Pons (tissue), 1 donor: ENCODE results near the gene MMD.
"Not testable (repeated sequence)": the region's sequence is repeated elsewhere in the genome, so short reads cannot be mapped to it uniquely, and the experiment has no call there.

Experiments used
- DNase-seq: peaks from one replicate; pipeline ENCODE4 v3.0.0-alpha.2; 2016; ENCODE audit warnings: low spot score

MMD gene

DNA sequence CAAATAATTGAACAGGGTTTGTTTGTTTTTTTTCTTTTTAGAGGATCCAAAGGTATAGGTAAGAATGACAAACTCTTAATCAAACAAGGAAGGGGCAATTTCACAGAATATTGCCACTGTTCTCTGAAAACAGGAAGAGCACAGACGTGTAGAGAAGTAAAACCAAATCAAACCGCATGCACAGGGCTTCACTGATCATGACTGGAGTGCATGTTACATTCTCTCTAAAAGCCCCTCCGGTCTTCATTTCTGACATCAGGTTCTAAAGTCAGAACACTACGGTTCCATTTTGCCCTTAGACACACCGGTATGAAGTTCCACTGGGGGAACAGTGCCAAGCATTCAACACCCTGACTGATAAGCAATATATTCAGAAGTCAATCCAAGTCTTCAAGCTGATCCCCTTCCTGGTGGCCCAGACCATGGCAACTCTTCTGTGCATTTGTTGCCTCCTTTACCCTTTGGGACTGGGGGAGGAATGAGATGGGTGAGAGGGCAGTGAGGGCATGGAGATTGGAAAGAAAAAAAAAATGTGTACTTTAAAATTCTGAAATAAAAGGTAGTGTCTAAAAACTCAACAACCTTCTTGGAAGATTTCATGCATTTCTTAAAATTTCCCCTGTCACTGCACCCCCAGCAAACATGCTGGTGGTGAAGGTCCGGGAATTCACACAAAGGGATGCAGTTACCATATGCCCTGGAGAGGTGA is 1.4 kb downstream of the MMD start:
- DNase-seq, result peak; percentile 73

DNA sequence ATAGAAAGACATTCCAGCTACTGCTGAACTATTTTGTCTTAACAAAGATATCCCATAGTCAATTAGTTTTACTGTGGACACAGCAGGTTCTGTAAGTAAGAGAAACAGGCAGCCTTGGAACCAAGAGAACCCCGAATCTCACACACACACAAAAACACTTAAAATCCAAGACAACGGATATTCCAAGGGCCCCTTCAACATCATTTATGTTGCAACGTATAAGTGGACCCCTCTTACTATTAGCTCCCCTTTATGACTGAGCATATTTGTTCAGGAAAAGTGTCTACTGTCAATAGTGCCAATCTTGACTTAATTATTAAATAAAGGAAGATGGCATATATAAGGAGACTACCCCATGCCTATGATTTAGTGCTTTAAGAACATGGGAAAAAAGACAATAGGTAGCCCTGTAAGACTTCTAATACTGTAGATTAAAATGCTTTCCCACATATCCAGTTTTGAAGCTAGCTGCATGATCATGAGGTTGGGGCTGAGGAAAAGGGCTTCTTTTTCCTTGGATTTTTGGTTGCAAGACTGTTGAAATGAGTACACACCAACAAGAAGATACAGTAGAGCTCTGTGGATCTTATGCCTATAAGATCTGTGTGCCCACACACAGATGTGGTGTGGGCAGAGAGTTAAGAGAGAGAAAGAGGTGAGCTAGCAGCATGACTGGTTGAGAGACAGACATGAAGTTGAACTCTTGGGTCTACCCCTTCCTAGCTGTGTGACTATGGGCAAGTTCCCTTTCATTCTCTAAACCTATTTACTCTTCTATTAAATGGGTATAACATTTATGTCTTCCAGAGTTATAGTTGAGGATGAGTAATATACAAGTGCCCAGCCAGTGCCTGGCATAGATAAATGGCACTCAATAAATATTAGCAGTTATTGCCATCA is 3.0 kb downstream of the MMD start:
- DNase-seq, result no peak

DNA sequence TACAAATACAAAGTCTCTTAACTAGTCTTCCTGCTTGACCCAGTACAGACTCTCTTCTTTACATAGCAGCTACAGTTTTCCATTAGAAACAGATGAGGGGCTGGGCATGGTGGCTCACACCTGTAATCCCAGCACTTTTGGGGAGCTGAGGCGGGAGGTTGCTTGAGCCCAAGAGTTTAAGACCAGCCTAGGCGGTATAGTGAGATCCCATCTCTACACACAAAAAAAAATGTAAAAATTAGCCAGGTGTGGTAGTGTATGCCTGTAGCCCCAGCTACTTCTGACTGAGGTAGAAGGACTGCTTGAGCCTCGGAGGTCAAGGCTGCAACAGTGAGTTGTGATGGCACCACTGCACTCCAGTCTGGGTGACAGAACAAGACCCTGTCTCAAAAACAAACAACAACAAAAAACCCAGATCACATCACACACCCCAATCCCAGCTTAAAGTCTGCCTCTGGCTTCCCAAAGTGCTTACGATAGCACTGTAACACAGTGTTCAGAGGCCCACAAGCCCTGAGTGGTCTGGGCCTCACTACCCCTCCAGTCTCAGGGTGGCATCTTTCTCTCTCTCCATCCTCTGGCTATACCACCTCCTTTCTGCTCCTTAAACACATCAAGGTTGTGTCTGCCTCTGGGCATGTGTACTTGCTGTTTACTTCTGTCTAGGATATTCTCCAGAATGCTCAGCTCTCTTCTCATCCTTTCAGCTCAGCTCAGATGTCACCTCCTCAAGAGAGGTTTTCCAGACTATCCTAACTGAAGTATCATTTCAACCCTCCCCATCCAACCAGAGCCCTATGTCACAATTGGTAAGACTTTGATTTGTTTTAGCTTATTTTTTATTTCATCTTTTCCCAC is 4.0 kb downstream of the MMD start:
- no peak for DNase-seq

DNA sequence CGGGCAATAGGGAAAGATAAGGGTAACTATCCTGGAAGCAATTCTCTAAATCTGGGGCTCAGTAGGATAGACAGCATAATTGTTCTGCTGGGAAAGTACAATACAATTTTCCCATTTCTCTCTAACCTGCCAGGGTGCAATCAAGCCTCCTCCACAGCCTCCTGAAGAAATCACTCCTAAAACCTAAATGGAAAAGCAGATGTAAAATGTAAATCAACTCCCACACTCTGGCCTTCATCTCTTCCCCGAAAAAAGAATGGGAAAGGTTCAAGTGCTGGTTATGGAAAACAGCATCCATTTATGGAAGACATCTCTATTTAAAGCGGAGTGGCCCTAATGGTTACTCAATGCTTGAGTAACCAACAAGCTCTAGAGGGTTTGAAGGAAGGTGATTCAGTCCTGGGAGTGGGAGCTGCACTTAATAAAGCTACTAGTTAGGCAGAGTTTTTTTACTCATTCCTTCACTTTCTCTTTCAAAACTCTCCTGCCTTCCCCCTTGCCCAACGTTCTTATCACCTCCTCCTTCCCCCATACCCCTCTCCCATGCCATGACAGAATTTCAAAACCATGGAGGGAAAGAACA is 5.1 kb downstream of the MMD start:
- DNase-seq, result no peak

DNA sequence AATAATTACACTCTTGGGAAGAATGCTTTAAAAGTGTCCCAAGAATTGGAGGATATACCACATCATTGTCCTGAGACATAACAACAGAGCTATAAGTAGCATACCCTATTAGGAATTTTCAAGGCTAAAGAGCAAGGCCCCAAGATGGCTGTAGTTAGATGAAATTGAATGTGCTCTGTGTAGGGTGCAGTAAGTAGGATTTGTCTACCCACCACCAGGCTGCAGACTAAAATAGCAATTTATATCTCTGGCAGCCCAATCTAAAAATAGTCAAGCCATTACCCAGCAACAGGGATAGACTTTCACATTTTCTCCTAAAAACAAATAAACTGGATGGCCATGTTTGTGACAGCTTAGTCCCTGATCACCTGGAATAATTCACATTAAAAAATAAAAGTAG is 5.6 kb downstream of the MMD start:
- no peak for DNase-seq

DNA sequence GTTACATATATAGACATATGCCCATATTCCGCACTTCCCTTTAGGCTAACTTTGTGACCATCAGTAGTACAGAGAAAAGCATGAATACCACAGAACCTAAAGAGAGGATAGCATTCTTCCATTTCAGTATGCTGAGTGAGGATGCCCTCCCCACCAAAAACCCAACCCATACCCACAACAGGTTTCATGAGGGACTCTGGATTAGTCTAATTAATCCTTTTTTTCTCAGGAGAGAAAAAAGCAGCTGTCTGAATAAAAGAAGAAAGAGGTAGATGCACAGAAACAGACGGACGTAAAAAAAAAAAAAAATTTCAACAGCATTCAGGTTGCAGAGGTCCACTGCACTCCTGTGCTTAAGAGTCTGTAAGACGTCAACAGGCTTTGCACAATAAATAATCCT is 6.7 kb downstream of the MMD start:
- no peak for DNase-seq

DNA sequence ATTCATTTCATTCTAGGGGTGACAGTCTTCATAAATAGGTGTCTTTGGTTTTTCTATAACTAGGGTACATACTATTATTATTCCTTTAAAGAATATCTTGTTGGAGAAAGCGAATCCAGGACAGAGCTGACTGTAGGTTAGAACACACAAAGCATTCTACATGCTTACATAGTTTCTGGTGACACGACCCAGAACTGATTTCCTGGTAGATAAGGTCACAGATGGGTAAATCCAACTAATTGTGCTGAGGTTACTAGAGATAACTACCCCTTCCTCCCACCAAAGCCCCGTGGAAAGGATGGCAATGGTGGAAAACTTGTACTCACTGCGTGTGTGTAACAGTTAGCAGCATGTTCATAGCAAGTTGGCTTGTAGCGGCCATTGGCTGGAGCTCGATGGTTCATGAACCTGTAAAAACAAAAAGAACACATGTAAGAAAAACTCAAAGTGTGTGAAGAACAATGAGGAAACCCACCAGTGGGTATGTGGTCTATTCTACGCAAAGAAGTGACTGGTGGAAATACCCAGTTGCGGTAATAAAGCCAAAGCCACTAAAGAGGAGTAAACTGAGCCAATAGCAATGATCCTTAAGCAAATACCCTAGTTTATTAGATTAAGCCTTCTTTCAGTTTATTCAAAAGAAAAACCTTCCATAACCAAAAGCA is 7.7 kb downstream of the MMD start:
- no peak for DNase-seq

DNA sequence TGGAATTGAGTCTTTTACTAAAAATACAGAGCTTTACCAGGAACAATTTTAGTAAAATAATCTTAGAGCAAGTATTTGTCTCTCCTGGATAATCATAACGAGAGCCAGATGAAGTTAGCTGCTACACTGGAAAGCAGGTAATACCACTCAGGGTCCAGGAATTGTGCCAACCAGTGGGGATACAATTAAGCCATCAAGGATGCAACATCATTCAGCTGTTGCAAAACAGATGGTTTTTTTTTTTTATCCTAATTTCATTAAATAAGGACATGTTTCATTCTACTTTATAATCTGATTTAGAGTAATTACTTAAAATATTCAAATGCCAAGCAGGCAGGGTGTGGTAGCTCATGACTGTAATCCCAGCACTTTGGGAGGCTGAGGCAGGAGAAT is 10.2 kb downstream of the MMD start:
- DNase-seq, result no peak

DNA sequence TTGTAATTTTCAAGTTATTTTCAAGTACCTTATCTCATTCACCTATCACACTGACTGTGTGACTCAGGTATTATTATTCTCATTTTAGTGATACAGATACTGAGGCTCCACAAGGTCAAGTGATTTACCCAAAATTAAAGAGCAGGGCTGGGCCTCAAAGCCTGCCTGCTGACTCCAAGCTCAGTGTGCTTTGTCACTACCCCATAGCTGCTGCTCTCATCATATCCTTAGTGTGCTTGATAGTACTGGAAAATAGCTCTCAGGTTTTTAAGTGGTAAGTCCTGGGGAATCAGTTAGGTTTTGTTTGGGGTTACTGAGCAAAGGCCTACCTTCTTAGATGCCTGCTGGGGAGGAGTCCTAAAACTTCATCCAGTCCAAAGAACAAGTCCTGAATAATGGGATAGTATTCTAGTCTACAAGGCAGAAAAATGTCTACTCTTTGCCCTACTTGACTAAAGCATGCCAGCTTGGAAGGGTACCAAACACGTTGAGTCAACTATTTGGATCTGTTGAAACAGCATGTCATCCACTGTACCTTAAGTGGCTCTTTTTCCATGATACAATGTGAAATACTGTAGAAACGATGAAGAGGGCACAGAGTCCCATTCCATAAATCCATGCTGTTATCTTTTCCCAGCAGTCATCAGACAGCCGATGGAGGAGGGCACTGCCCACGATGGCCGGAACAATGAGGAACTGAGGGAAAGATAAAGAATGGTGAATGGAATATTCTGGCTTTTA is 10.7 kb downstream of the MMD start:
- no peak for DNase-seq

DNA sequence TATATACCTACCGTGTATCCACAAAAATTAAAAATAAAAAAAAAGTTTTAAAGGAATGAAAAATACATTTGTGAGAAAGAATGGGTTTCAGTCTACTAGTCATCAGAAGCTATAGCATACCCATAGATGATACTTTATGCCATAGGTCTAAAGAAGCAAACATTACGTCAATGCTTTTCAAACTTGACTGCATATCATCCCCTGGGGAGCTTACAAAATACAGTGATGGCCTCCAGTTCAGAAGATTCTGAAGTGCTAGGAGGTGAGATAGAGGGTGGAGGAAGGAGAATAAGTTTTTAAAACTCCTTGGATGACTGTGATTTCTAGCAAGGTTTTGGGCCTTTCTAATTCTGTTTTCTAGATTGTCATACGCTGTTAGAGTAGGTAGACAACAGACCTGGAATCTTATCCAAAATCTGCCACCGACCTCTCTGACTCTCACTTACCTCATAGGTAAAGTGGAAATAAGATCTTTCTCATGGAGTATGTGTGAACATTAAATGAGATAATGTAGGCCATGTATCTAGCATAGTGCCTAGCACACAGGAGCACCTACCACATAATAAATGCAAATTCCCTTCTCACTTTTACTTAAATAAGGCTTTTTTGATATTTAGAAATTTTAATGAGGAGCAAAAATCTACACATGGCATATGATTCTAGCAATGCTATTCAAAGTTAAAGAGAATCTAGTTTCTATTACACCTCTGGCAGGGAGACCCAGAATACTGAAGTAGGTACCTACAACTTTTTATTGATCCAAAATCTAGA is 12.4 kb downstream of the MMD start:
- no peak for DNase-seq

DNA sequence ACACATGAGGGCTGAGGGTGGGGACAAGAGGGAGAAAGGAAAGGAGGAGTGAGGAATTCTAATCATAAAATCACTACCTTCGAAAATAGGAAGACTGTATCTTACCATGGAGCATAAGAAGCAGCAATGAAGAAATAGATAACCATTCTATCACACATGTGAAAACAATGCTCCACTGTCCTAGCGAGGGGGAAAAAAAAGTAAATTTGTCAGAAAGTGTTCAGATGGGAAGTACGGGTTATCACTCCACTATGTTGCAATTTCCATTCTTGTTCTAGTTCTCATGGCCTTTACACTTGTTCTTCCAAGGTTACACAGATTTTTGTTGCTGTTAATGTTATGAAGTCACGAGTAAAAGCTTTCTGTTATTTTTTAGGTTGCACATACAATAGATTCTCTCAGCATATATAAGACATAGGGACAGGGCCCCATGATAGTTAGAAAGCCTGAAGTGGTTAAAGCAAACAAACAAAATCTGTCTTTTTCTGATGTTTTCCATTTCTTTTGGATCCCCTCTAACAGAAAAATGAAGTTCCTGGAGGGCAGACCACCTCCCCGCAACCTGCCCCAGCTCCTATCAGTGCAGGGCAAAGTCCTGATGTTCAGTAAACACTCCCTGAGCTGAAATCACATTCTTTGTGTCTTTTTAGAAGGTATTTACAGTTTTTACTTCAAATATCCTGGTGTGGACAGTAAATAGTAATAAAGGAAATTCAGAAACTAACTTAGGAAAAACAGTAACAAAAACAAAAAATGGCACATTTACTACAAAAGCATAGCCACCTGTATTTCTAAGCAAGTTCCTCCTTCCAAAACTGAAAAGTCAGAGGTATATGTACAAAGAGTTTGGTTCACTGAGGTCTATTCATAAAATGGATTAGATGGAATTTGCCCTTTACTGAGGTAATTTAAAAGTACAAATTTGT is 13.7 kb downstream of the MMD start:
- no peak for DNase-seq

DNA sequence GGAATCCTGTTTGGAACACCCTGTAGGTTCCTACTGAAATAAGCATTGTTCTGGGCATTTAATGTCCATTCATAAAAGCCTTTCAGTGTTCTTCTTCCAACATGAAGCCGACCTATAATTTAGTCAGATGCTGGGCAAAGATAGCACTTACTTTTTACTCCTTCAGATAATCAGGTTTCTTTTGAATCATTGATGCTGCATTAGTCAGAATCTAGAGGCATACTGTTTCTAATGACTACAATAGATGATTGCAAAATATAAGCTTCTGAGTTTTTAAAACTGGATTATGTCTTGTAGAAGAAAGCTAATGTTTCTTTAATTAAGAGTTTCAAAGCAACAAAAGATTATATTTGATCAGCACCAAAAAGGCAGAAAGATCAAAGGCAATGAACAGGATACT is 16.0 kb downstream of the MMD start:
- no peak for DNase-seq

DNA sequence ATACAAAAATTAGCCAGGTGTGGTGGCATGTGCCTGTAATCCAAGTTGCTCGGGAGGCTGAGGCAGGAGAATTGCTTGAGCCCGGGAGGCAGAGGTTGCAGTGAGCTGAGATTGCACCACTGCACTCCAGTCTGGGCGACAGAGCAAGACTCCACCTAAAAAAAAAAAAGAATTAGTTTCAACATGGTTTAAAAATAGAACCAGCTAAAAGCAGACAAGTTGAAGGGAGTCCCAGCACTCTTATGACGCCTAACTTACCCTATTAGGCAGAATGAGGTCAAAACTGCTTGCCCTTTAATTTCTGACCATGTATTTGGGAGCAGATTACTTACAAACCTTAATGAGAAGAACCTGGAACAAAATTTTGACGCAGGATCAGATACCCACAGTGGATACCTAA is 17.4 kb downstream of the MMD start:
- DNase-seq, result not testable (repeated sequence)

DNA sequence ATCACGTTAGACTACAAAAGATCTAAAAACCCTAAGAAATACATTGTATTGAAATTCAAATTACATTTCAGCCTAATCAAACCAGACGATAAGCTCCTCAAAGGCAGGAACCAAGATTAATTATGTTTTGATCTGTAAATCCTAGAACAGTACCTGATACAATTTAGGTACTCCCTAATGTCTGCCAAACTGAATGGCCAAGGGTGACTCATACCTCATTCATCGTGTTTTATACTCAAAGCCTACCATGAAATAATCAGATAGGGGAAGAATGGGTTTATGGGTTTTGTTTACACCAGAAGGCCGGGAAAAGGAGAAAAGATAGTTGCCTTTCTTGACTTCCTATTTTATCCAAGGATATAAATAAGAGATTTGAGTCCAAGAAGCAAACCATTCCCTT is 19.3 kb downstream of the MMD start:
- no peak for DNase-seq

DNA sequence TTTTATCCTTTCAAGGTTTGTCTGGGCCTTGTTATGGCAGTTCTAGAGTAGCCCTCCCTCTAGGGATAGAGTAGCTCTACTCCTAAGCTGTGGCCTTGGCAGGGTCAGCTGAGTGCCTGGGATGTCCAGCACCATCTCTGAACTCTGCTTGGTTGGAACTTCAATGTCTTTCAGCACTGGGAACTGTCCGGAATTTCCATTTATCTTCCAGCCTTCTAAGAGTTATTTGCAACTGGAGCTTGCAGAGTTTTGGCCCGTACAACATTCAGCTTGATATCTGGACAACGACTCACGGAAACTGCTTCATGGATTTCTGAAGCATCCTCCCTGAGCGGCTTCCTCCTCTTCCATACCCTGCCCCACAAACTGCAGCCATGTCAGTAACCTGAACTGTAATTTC is 22.9 kb downstream of the MMD start:
- no peak for DNase-seq

DNA sequence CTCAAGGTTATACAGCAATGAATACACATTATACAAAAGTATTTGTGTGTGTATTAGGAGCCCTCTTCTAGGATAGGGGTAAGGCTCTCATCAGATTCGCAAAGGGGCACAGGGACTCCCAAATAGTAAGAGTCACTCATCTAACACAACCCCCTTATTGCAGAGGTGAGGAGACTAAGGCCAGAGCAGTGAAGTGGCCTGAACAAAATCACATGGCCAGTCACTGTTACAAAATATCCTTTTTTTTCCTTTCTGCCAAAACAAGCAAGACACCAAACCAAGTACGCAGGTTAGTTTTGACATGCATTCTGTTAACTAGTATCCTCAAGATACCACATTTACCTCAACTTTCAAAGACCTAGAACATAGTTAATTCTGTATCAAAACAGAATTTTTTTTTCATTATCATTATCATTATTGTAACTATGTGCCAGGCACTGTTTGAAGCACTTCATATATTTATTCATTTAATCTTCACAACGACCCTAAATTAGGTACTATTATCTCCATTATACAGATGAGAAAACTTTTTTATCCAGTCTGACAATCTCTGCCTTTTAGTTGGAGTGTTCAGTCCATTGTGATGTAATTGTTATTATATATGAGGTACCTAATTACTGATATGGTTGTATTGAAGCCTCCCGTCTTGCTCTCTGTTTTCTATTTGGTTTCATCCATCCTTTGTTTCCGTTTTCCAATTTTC is 25.7 kb downstream of the MMD start:
- no peak for DNase-seq

DNA sequence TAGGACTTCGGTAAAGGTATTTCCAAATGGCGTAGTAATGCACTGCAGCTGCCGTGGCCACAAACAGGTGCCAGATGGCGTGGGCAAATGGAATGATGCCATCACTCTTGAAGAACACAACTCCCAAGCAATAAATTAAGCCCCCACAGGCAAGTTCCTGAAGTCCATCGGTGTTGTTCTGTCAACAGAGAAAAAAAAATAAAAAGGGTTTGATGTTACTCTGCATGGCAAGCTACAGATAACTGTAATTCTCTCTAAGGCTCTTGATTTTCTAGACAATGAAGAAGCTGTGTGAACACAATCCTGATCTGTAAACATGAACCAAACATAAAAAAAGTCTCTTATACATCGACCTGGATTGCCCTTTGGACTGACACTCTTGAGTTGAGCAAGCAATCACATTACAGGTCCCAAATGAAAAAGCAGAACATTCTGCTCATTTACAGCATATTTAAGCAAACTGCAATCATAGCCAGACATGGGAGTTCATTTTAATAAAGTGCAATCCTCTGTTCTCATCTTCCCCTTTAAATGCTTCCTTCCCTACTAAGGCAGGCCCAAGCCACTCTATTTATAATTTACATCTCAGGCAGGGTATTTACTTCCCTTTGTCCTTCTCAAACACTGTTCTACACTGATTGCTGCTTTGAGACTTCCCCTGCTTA is 27.1 kb downstream of the MMD start:
- peak; percentile 78 for DNase-seq
